ENCODE measurements around the gene ASPDH. TPM values are rescaled to one million over a fixed set of nuclear protein-coding genes. Genes with fewer than 3 reads are reported as not detected.
A peak's percentile ranks its signal among the peaks of the same experiment; 100 is the strongest.

The ASPDH gene
- total RNA-seq, 1 donor from 2014 or later = not detected

DNA sequence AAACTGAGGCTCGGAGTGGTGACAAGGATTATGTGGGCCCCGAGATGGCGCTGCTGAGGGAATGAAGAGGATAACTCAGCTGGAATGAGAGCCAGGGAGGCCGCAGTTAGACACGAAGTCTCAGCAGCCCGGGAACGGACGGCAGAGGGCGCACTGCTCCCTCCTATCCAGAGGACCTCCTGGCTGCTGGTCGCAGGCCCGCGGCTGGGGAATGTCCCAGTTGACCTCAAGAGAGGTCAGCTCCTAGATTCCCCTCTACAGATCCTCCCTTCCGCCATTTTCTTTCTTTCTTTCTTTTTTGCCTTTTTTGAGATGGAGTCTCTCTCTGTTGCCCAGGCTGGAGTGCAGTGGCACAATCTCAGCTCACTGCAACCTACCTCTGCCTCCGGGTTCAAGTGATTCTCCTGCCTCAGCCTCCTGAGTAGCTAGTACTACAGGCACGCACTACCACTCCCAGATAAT, 24.1 kb upstream of the ASPDH start:
- Mint-ChIP-seq H3K9me3 (ENCODE audit: unreplicated experiment) (peaks cover 12% of the 10 kb centered on the region), H3K27me3 (ENCODE audit: unreplicated experiment) (peaks cover 3% of the 10 kb centered on the region), H3K27ac (ENCODE audit: unreplicated experiment) (no peak overlapping the region), H3K4me3 (ENCODE audit: unreplicated experiment) (no peak overlapping the region), H3K4me1 (ENCODE audit: low read depth, unreplicated experiment) (peaks cover 10% of the 10 kb centered on the region), H3K36me3 (ENCODE audit: unreplicated experiment) (peaks cover 11% of the 10 kb centered on the region)
- DNase-seq = peak; percentile 97
- TF ChIP-seq, protein P1, sequence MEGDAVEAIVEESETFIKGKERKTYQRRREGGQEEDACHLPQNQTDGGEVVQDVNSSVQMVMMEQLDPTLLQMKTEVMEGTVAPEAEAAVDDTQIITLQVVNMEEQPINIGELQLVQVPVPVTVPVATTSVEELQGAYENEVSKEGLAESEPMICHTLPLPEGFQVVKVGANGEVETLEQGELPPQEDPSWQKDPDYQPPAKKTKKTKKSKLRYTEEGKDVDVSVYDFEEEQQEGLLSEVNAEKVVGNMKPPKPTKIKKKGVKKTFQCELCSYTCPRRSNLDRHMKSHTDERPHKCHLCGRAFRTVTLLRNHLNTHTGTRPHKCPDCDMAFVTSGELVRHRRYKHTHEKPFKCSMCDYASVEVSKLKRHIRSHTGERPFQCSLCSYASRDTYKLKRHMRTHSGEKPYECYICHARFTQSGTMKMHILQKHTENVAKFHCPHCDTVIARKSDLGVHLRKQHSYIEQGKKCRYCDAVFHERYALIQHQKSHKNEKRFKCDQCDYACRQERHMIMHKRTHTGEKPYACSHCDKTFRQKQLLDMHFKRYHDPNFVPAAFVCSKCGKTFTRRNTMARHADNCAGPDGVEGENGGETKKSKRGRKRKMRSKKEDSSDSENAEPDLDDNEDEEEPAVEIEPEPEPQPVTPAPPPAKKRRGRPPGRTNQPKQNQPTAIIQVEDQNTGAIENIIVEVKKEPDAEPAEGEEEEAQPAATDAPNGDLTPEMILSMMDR (IDR thresholded peaks at IDR 0.05; ENCODE audit: partially characterized antibody, unreplicated experiment) = peak; percentile 85

DNA sequence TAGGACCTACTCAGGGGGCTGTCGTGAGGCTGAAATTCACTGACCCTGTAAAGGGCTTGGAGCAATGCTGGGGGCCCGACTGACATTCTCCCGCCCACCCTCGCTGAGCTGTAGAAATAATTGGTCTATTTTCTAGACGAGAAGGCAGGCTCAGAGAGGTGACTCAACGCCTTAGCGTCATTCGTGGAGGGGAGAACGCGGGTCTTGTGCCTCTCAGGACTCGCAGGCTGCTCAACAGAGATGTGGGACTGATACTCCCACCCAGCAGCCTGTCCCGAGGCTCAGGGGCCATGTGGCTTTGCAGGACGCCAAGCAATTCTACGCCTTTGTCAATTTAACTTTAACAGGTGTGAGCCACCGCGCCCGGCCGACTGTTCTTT, 23.6 kb upstream of the ASPDH start:
- peaks cover 3% of the 10 kb centered on the region for H3K27me3 Mint-ChIP-seq (ENCODE audit: unreplicated experiment)

DNA sequence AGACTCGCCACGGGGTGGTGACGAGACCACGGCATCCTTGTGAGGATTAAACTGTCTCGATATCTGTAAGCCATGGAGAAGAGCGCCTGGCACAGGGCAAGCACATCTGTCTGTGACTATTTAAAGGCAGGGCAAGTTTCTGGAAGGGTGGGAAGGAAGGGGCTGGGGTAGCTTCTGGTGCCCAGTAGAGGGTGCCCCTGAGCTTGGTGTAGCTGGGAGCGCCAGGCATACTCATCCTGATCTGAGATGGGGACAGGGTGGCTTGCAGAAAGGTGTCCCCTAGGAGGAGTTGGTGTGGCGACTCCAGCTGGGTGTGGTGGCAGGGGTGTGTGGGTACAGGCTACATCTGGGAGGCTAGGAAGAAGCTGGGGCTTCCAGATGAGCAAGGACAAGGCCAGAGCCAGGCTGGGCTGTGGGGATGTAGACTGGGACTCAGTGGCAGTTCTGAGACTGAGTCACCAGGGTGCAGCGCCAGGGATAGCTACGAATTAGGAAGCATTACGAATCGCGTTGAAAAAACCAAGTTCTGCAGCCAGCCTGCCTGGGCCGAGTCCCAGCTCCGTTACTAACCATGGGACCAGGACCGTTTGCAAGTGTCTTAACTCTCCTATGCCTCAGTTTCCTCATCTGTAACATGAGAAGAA, 23.1 kb upstream of the ASPDH start:
- H3K27me3 Mint-ChIP-seq (ENCODE audit: unreplicated experiment) = peaks cover 3% of the 10 kb centered on the region
- peaks cover 4% of the 10 kb centered on the region for H3K4me1 Mint-ChIP-seq (ENCODE audit: low read depth, unreplicated experiment)
- TF ChIP-seq, protein P1 (IDR thresholded peaks at IDR 0.05; ENCODE audit: partially characterized antibody, unreplicated experiment) = no peak
- peaks cover 17% of the 10 kb centered on the region for H3K36me3 Mint-ChIP-seq (ENCODE audit: unreplicated experiment)
- no peak overlapping the region for H3K4me3 Mint-ChIP-seq (ENCODE audit: unreplicated experiment)
- H3K9me3 Mint-ChIP-seq (ENCODE audit: unreplicated experiment) = peaks cover 17% of the 10 kb centered on the region
- DNase-seq = no peak
- no peak overlapping the region for H3K27ac Mint-ChIP-seq (ENCODE audit: unreplicated experiment)

More for the DNA sequence above, 23.6 kb upstream of the ASPDH start:
- Mint-ChIP-seq H3K4me3 (ENCODE audit: unreplicated experiment) (no peak overlapping the region), H3K36me3 (ENCODE audit: unreplicated experiment) (peaks cover 16% of the 10 kb centered on the region), H3K9me3 (ENCODE audit: unreplicated experiment) (peaks cover 15% of the 10 kb centered on the region), H3K4me1 (ENCODE audit: low read depth, unreplicated experiment) (peaks cover 8% of the 10 kb centered on the region), H3K27ac (ENCODE audit: unreplicated experiment) (no peak overlapping the region)
- TF ChIP-seq, protein P1 (IDR thresholded peaks at IDR 0.05; ENCODE audit: partially characterized antibody, unreplicated experiment) = no peak
- no peak for DNase-seq

- Mint-ChIP-seq H3K27me3 (ENCODE audit: unreplicated experiment) (peaks cover 3% of the 10 kb centered on the region), H3K36me3 (ENCODE audit: unreplicated experiment) (peaks cover 17% of the 10 kb centered on the region), H3K4me3 (ENCODE audit: unreplicated experiment) (no peak overlapping the region), H3K4me1 (ENCODE audit: low read depth, unreplicated experiment) (no peaks in the 10 kb centered on the region), H3K9me3 (ENCODE audit: unreplicated experiment) (peaks cover 17% of the 10 kb centered on the region), H3K27ac (ENCODE audit: unreplicated experiment) (no peak overlapping the region)
- no peak for DNase-seq
- TF ChIP-seq, protein P1 (IDR thresholded peaks at IDR 0.05; ENCODE audit: partially characterized antibody, unreplicated experiment) = no peak
Measured at GRCh38 chr19:50535672-50536187, 22.0 kb upstream of the ASPDH start.

GRCh38 chr19:50534478-50534877, 20.8 kb upstream of the ASPDH start:
- Mint-ChIP-seq H3K27ac (ENCODE audit: unreplicated experiment) (no peak overlapping the region), H3K4me1 (ENCODE audit: low read depth, unreplicated experiment) (no peaks in the 10 kb centered on the region)

More at GRCh38 chr19:50534478-50534877, 20.8 kb upstream of the ASPDH start:
- peaks cover 17% of the 10 kb centered on the region for H3K9me3 Mint-ChIP-seq (ENCODE audit: unreplicated experiment)
- peaks cover 5% of the 10 kb centered on the region for H3K27me3 Mint-ChIP-seq (ENCODE audit: unreplicated experiment)
- no peak for DNase-seq
- no peak overlapping the region for H3K4me3 Mint-ChIP-seq (ENCODE audit: unreplicated experiment)
- TF ChIP-seq, protein P1 (IDR thresholded peaks at IDR 0.05; ENCODE audit: partially characterized antibody, unreplicated experiment) = no peak
- peaks cover 17% of the 10 kb centered on the region for H3K36me3 Mint-ChIP-seq (ENCODE audit: unreplicated experiment)
